Measurements from ENCODE around the gene BCCIP.

DNA sequence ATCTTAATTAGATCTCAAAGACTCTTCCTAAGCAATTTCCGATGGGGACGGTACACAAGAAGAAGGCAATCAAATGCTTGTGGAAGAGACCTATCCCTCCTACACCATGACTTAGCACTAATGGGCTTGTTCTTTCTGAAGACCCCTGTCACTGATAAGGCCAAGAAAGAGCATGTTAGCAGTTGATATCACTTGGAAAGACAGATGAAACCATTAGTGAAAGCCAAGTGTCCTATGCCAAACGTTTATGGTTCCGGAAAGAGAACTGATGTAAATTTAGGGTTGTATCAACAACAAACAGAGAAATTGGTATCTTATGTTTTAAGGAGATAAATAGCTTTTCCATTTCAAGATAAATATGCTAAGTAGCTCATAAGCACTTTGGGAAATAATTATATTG, 6.8 kb upstream of the BCCIP start:
- TF ChIP-seq POLR2A (IDR thresholded peaks at IDR 0.05; ENCODE audit: control extremely low read depth in 1 of 2, low read depth in 2 of 2, low read length in 2 of 2) (no peak), NRF1 (IDR thresholded peaks at IDR 0.05; ENCODE audit: low read depth, low read length) (no peak), PHF8 (conservative IDR thresholded peaks at IDR 0.05; ENCODE audit: low read depth, low read length) (no peak), CTCF (IDR thresholded peaks at IDR 0.05; ENCODE audit: control extremely low read depth in 1 of 3, insufficient read depth in 1 of 3, low read depth in 1 of 3, low read length in 3 of 3) (no peak), ATF3 (IDR thresholded peaks at IDR 0.05; ENCODE audit: insufficient read depth, low read depth, low read length) (no peak), CHD2 (IDR thresholded peaks at IDR 0.05; ENCODE audit: low read length) (no peak), SUZ12 (IDR thresholded peaks at IDR 0.05; ENCODE audit: low read length) (no peak), EGR1 (IDR thresholded peaks at IDR 0.05; ENCODE audit: borderline replicate concordance, low read depth, low read length) (no peak), YY1 (IDR thresholded peaks at IDR 0.05; ENCODE audit: low read depth, low read length) (no peak), POLR2AphosphoS5 (IDR thresholded peaks at IDR 0.05; ENCODE audit: low read depth, low read length) (no peak), ZNF274 (IDR thresholded peaks at IDR 0.05; ENCODE audit: borderline replicate concordance, extremely low read depth, low read length) (no peak), EZH2 (IDR thresholded peaks at IDR 0.05; ENCODE audit: low read depth, low read length, severe bottlenecking) (no peak), TBP (IDR thresholded peaks at IDR 0.05; ENCODE audit: low read depth, low read length) (no peak)

Data from H1 (cell line).